Mesenchymal stem cell (in vitro differentiated cells and primary cell): ENCODE data around the gene SRGAP3.

ENCODE experiments used
- DNase-seq: peaks from one replicate; pipeline ENCODE4 v3.0.0-alpha.2; 2013
- H2AFZ ChIP-seq: one replicate; pipeline ENCODE4 v1.6.1; 2013; ENCODE audit warnings: low read depth, mild to moderate bottlenecking, control low read depth, inconsistent platforms, low read length, moderate library complexity
- H2AK5ac ChIP-seq: 2 replicates; pipeline ENCODE4 v1.6.1; 2013; ENCODE audit warnings: low read length, moderate library complexity, mild to moderate bottlenecking, inconsistent platforms; ENCODE audit not compliant: severe bottlenecking
- H2BK120ac ChIP-seq: one replicate; pipeline ENCODE4 v1.6.1; 2013; ENCODE audit warnings: low read depth, mild to moderate bottlenecking, inconsistent platforms, low read length, moderate library complexity
- H2BK12ac ChIP-seq, 2 experiments: one replicate each; pipeline ENCODE4 v1.6.1; 2013; ENCODE audit warnings: inconsistent platforms in 2 of 2, low read length in 2 of 2, mild to moderate bottlenecking in 2 of 2, moderate library complexity in 2 of 2, control low read depth in 1 of 2
- H2BK15ac ChIP-seq: one replicate; pipeline ENCODE4 v1.6.1; 2013; ENCODE audit warnings: mild to moderate bottlenecking, low read depth, inconsistent platforms; ENCODE audit not compliant: poor library complexity, severe bottlenecking
- H2BK5ac ChIP-seq: 2 replicates; pipeline ENCODE4 v1.6.1; 2013; ENCODE audit warnings: low read depth, mild to moderate bottlenecking, low read length, control low read depth, inconsistent platforms; ENCODE audit not compliant: poor library complexity, severe bottlenecking
- H3K14ac ChIP-seq, 2 experiments: one replicate each; pipeline ENCODE4 v1.6.1; 2013; ENCODE audit warnings: inconsistent platforms in 2 of 2, low read length in 2 of 2, control low read depth in 1 of 2, mild to moderate bottlenecking in 1 of 2, moderate library complexity in 1 of 2
- H3K18ac ChIP-seq, 2 experiments: one replicate each; pipeline ENCODE4 v1.6.1; 2013; ENCODE audit warnings: inconsistent platforms in 2 of 2, low read length in 2 of 2, control low read depth in 1 of 2, low read depth in 1 of 2, mild to moderate bottlenecking in 1 of 2
- H3K23ac ChIP-seq, 2 experiments: one replicate each; pipeline ENCODE4 v1.6.1; 2013; ENCODE audit warnings: inconsistent platforms in 2 of 2, low read length in 2 of 2, mild to moderate bottlenecking in 2 of 2, moderate library complexity in 2 of 2, control low read depth in 1 of 2
- H3K27ac ChIP-seq: 2 replicates; pipeline ENCODE4 v1.5.1; 2013; ENCODE audit warnings: mild to moderate bottlenecking, moderate library complexity, low read length, control low read depth, inconsistent platforms; ENCODE audit not compliant: poor library complexity, severe bottlenecking
- H3K27me3 ChIP-seq, 2 experiments: 2 replicates each; pipeline versions ENCODE4 v1.6.1 to v1.7.0; 2013; ENCODE audit warnings: low read length in 2 of 2, mild to moderate bottlenecking in 2 of 2, moderate library complexity in 2 of 2, control low read depth in 1 of 2, inconsistent platforms in 1 of 2; ENCODE audit not compliant: control insufficient read depth in 1 of 2, insufficient read depth in 1 of 2
- H3K36me3 ChIP-seq, 2 experiments: 2 replicates each; pipeline versions ENCODE4 v1.6.1 to v1.7.0; 2013; ENCODE audit warnings: low read length in 2 of 2, control low read depth in 1 of 2, inconsistent platforms in 1 of 2, low read depth in 1 of 2, mild to moderate bottlenecking in 1 of 2; ENCODE audit not compliant: insufficient read depth in 2 of 2, control insufficient read depth in 1 of 2
- H3K4ac ChIP-seq, 2 experiments: one replicate each; pipeline ENCODE4 v1.6.1; 2013; ENCODE audit warnings: inconsistent platforms in 2 of 2, low read length in 2 of 2, mild to moderate bottlenecking in 2 of 2, moderate library complexity in 2 of 2, control low read depth in 1 of 2, low read depth in 1 of 2
- H3K4me1 ChIP-seq: 2 replicates; pipeline ENCODE4 v1.6.1; 2013; ENCODE audit warnings: low read depth, low read length, control low read depth; ENCODE audit not compliant: control insufficient read depth, insufficient read depth
- H3K4me2 ChIP-seq: 2 replicates; pipeline ENCODE4 v1.6.1; 2013; ENCODE audit warnings: low read length, mild to moderate bottlenecking, inconsistent platforms; ENCODE audit not compliant: poor library complexity, severe bottlenecking
- H3K4me3 ChIP-seq, 2 experiments: 2 replicates each; pipeline versions ENCODE4 v1.5.1 to v1.7.0; 2013; ENCODE audit warnings: low read length in 2 of 2, mild to moderate bottlenecking in 2 of 2, control low read depth in 1 of 2, low read depth in 1 of 2; ENCODE audit not compliant: insufficient read depth in 1 of 2
- H3K79me1 ChIP-seq: replicated peaks from 2 replicates; pipeline ENCODE4 v1.6.1; 2013; ENCODE audit warnings: mild to moderate bottlenecking, control low read depth, low read length, inconsistent platforms; ENCODE audit not compliant: poor library complexity, severe bottlenecking
- H3K9ac ChIP-seq: 2 replicates; pipeline ENCODE4 v1.7.0; 2013; ENCODE audit warnings: mild to moderate bottlenecking, low read length, moderate library complexity
- H3K9me3 ChIP-seq: 2 replicates; pipeline ENCODE4 v1.7.0; 2013; ENCODE audit warnings: mild to moderate bottlenecking, low read length; ENCODE audit not compliant: control insufficient read depth
- H4K8ac ChIP-seq: one replicate; pipeline ENCODE4 v1.6.1; 2013; ENCODE audit warnings: inconsistent platforms, mild to moderate bottlenecking, low read length, moderate library complexity
- H4K91ac ChIP-seq: one replicate; pipeline ENCODE4 v1.6.1; 2013; ENCODE audit warnings: mild to moderate bottlenecking, low read length, inconsistent platforms
- WGBS: methylation state at CpG from one replicate; pipeline ENCODE4 v1.1.7; 2013; ENCODE audit warnings: mixed read lengths; 5-methylcytosine and 5-hydroxymethylcytosine counted together

Gene SRGAP3

GRCh38 chr3:9169956-9170850, 79.2 kb downstream of the SRGAP3 start:
- H3K9ac ChIP-seq: no peak overlapping the region
- H3K4ac ChIP-seq: no peak overlapping the region
- H4K8ac ChIP-seq: no peak overlapping the region
- H3K18ac ChIP-seq: no peak overlapping the region
- peaks cover 6% of the 10 kb centered on the region for H3K9me3 ChIP-seq
- no peak overlapping the region for H3K14ac ChIP-seq
- H3K4me1 ChIP-seq: peaks cover under 1% of the 10 kb centered on the region
- H2BK12ac ChIP-seq: no peak overlapping the region
- no peaks in the 10 kb centered on the region for H3K79me1 ChIP-seq
- no peak overlapping the region for H2BK5ac ChIP-seq
- no peak for DNase-seq
- peaks cover 0 to 31% of the 10 kb centered on the region in 2 experiments for H3K27me3 ChIP-seq
- H2BK15ac ChIP-seq: no peak overlapping the region
- 72% methylated on average over 12 of the region's 18 CpGs for WGBS
- H3K27ac ChIP-seq: no peak overlapping the region
- no peak overlapping the region for H2AFZ ChIP-seq
- H3K4me3 ChIP-seq: no peak overlapping the region
- H2BK120ac ChIP-seq: no peak overlapping the region
- no peak overlapping the region for H2AK5ac ChIP-seq
- H4K91ac ChIP-seq: no peak overlapping the region
- H3K36me3 ChIP-seq: peaks cover 0 to 4% of the 10 kb centered on the region in 2 experiments
- no peak overlapping the region for H3K23ac ChIP-seq
- H3K4me2 ChIP-seq: no peak overlapping the region

- WGBS: no CpG with 5 or more reads among the region's 1 CpG
- no peak overlapping the region for H3K4ac ChIP-seq
- H3K9me3 ChIP-seq: peaks cover 6% of the 10 kb centered on the region
- no peak overlapping the region for H2BK12ac ChIP-seq
- no peak for DNase-seq
- no peak overlapping the region for H3K27ac ChIP-seq
- no peak overlapping the region for H2BK5ac ChIP-seq
- H3K4me2 ChIP-seq: no peak overlapping the region
- H2AFZ ChIP-seq: no peak overlapping the region
- H3K27me3 ChIP-seq: peaks cover 0 to 33% of the 10 kb centered on the region in 2 experiments
- H3K4me1 ChIP-seq: no peaks in the 10 kb centered on the region
- no peak overlapping the region for H4K8ac ChIP-seq
- no peak overlapping the region for H3K4me3 ChIP-seq
- H3K79me1 ChIP-seq: no peaks in the 10 kb centered on the region
- H2BK15ac ChIP-seq: no peak overlapping the region
- no peak overlapping the region for H2BK120ac ChIP-seq
- H2AK5ac ChIP-seq: no peak overlapping the region
- H3K36me3 ChIP-seq: peaks cover 0 to 4% of the 10 kb centered on the region in 2 experiments
- H4K91ac ChIP-seq: no peak overlapping the region
- no peak overlapping the region for H3K18ac ChIP-seq
- no peak overlapping the region for H3K23ac ChIP-seq
- H3K14ac ChIP-seq: no peak overlapping the region
- no peak overlapping the region for H3K9ac ChIP-seq
Measured at GRCh38 chr3:9169326-9169725, 80.1 kb downstream of the SRGAP3 start.

- no peak overlapping the region for H2BK120ac ChIP-seq
- no peak for DNase-seq
- no peak overlapping the region for H4K91ac ChIP-seq
- H3K79me1 ChIP-seq: no peaks in the 10 kb centered on the region
- H3K27ac ChIP-seq: no peak overlapping the region
- H2BK5ac ChIP-seq: no peak overlapping the region
- 69% methylated on average over 8 of the region's 8 CpGs for WGBS
- no peak overlapping the region for H3K4me3 ChIP-seq
- H2AK5ac ChIP-seq: no peak overlapping the region
- H2BK12ac ChIP-seq: no peak overlapping the region
- no peak overlapping the region for H4K8ac ChIP-seq
- no peak overlapping the region for H3K4ac ChIP-seq
- no peak overlapping the region for H3K18ac ChIP-seq
- H3K4me2 ChIP-seq: no peak overlapping the region
- H3K9ac ChIP-seq: no peak overlapping the region
- H2BK15ac ChIP-seq: no peak overlapping the region
- no peak overlapping the region for H3K14ac ChIP-seq
- peaks cover 0 to 4% of the 10 kb centered on the region in 2 experiments for H3K36me3 ChIP-seq
- H3K23ac ChIP-seq: no peak overlapping the region
- H3K27me3 ChIP-seq: peaks cover 0 to 33% of the 10 kb centered on the region in 2 experiments
- peaks cover 6% of the 10 kb centered on the region for H3K9me3 ChIP-seq
- H2AFZ ChIP-seq: no peak overlapping the region
- no peaks in the 10 kb centered on the region for H3K4me1 ChIP-seq
Measured at GRCh38 chr3:9168241-9168741, 81.2 kb downstream of the SRGAP3 start.

- Histone ChIP-seq H2BK5ac (no peak overlapping the region), H3K18ac (no peak overlapping the region), H3K4me2 (no peak overlapping the region), H4K91ac (no peak overlapping the region), H3K36me3 (peaks cover 0 to 4% of the 10 kb centered on the region in 2 experiments), H3K27ac (no peak overlapping the region), H3K79me1 (no peaks in the 10 kb centered on the region), H3K9me3 (peaks cover 6% of the 10 kb centered on the region), H3K27me3 (peaks cover 0 to 33% of the 10 kb centered on the region in 2 experiments), H2BK15ac (no peak overlapping the region), H2BK12ac (no peak overlapping the region), H3K4ac (no peak overlapping the region), H4K8ac (no peak overlapping the region), H2AK5ac (no peak overlapping the region), H3K4me3 (no peak overlapping the region), H2AFZ (no peak overlapping the region), H3K4me1 (no peaks in the 10 kb centered on the region), H3K23ac (no peak overlapping the region), H2BK120ac (no peak overlapping the region), H3K9ac (no peak overlapping the region), H3K14ac (no peak overlapping the region)
- WGBS: 59% methylated on average over 2 of the region's 2 CpGs
- DNase-seq: no peak
Measured at GRCh38 chr3:9167222-9167621, 82.2 kb downstream of the SRGAP3 start.
